IPS-18a (cell line): Measurements from ENCODE around the gene TUBA4A.

Experiments used
- H3K27ac ChIP-seq: one replicate; pipeline ENCODE4 v1.5.1; 2013; ENCODE audit warnings: low read length
- H3K27me3 ChIP-seq: one replicate; pipeline ENCODE4 v1.6.1; 2013; ENCODE audit warnings: mild to moderate bottlenecking, low read length; ENCODE audit not compliant: control insufficient read depth, insufficient read depth
- H3K36me3 ChIP-seq: one replicate; pipeline ENCODE4 v1.6.1; 2013; ENCODE audit warnings: low read depth, low read length; ENCODE audit not compliant: control insufficient read depth
- H3K4me1 ChIP-seq: one replicate; pipeline ENCODE4 v1.6.1; 2013; ENCODE audit warnings: low read depth, low read length; ENCODE audit not compliant: control insufficient read depth
- H3K4me3 ChIP-seq: one replicate; pipeline ENCODE4 v1.5.1; 2013; ENCODE audit warnings: low read length
- H3K9ac ChIP-seq: one replicate; pipeline ENCODE4 v1.6.1; 2013; ENCODE audit warnings: mild to moderate bottlenecking, low read length, moderate library complexity
- H3K9me3 ChIP-seq: one replicate; pipeline ENCODE4 v1.6.1; 2013; ENCODE audit warnings: low read depth, low read length; ENCODE audit not compliant: control insufficient read depth

The TUBA4A gene

GRCh38 chr2:219253753-219254589 lies at the start of gene TUBA4A:
TSS of gene TUBA4A (minus strand) at chr2:219253918. CDS start at chr2:219253858, 60 bp downstream.
- peak within 1 kb of the TSS; percentile 62 for H3K4me3 ChIP-seq
- H3K27ac ChIP-seq: no peak within 1 kb of the TSS
- peak within 1 kb of the TSS; percentile 48 for H3K9ac ChIP-seq
- no peaks in the 10 kb centered on the region for H3K9me3 ChIP-seq
- peaks cover 10% of the 10 kb centered on the region for H3K4me1 ChIP-seq
- peaks cover 65% of the 10 kb centered on the region for H3K27me3 ChIP-seq
- H3K36me3 ChIP-seq: peaks cover 7% of the 10 kb centered on the region

- H3K4me1 ChIP-seq: peaks cover 4% of the 10 kb centered on the region
- no peak overlapping the region for H3K4me3 ChIP-seq
- H3K36me3 ChIP-seq: no peaks in the 10 kb centered on the region
- H3K9ac ChIP-seq: no peak overlapping the region
- H3K27me3 ChIP-seq: peaks cover 44% of the 10 kb centered on the region
- no peak overlapping the region for H3K27ac ChIP-seq
- no peaks in the 10 kb centered on the region for H3K9me3 ChIP-seq
Measured at GRCh38 chr2:219302412-219302968, 48.8 kb upstream of the TUBA4A start.

- no peak overlapping the region for H3K4me3 ChIP-seq
- no peak overlapping the region for H3K9ac ChIP-seq
- peaks cover 41% of the 10 kb centered on the region for H3K27me3 ChIP-seq
- no peak overlapping the region for H3K27ac ChIP-seq
- no peaks in the 10 kb centered on the region for H3K9me3 ChIP-seq
- no peaks in the 10 kb centered on the region for H3K36me3 ChIP-seq
- H3K4me1 ChIP-seq: peaks cover 4% of the 10 kb centered on the region
Measured at GRCh38 chr2:219300022-219300421, 46.3 kb upstream of the TUBA4A start.

GRCh38 chr2:219299372-219299760 lies 45.6 kb upstream of the TUBA4A start:
- Histone ChIP-seq H3K27ac (no peak overlapping the region), H3K27me3 (peaks cover 41% of the 10 kb centered on the region), H3K9ac (no peak overlapping the region), H3K4me1 (peaks cover 4% of the 10 kb centered on the region), H3K36me3 (no peaks in the 10 kb centered on the region), H3K4me3 (no peak overlapping the region), H3K9me3 (no peaks in the 10 kb centered on the region)

- H3K36me3 ChIP-seq: no peaks in the 10 kb centered on the region
- no peak overlapping the region for H3K9ac ChIP-seq
- H3K4me3 ChIP-seq: peak overlapping the region; percentile 23
- peaks cover 43% of the 10 kb centered on the region for H3K27me3 ChIP-seq
- no peak overlapping the region for H3K27ac ChIP-seq
- peaks cover 7% of the 10 kb centered on the region for H3K4me1 ChIP-seq
- no peaks in the 10 kb centered on the region for H3K9me3 ChIP-seq
Measured at GRCh38 chr2:219298759-219299371, 45.1 kb upstream of the TUBA4A start.

- Histone ChIP-seq H3K9ac (no peak overlapping the region), H3K4me1 (peaks cover 7% of the 10 kb centered on the region), H3K36me3 (no peaks in the 10 kb centered on the region), H3K27me3 (peaks cover 46% of the 10 kb centered on the region), H3K27ac (no peak overlapping the region), H3K9me3 (no peaks in the 10 kb centered on the region), H3K4me3 (no peak overlapping the region)
Measured at GRCh38 chr2:219297766-219298456, 44.2 kb upstream of the TUBA4A start.

- Histone ChIP-seq H3K27me3 (peaks cover 46% of the 10 kb centered on the region), H3K4me3 (no peak overlapping the region), H3K4me1 (peaks cover 7% of the 10 kb centered on the region), H3K27ac (no peak overlapping the region), H3K9me3 (no peaks in the 10 kb centered on the region), H3K9ac (no peak overlapping the region), H3K36me3 (no peaks in the 10 kb centered on the region)
Measured at GRCh38 chr2:219296631-219297391, 43.1 kb upstream of the TUBA4A start.

GRCh38 chr2:219296142-219296541 lies 42.4 kb upstream of the TUBA4A start:
- H3K27ac ChIP-seq: no peak overlapping the region
- no peaks in the 10 kb centered on the region for H3K36me3 ChIP-seq
- H3K27me3 ChIP-seq: peaks cover 46% of the 10 kb centered on the region
- no peaks in the 10 kb centered on the region for H3K9me3 ChIP-seq
- no peak overlapping the region for H3K4me3 ChIP-seq
- H3K9ac ChIP-seq: no peak overlapping the region
- peaks cover 7% of the 10 kb centered on the region for H3K4me1 ChIP-seq

- Histone ChIP-seq H3K4me1 (peaks cover 7% of the 10 kb centered on the region), H3K9ac (peak overlapping the region; percentile 71), H3K27me3 (peaks cover 36% of the 10 kb centered on the region), H3K9me3 (no peaks in the 10 kb centered on the region), H3K4me3 (peak overlapping the region; percentile 79), H3K27ac (no peak overlapping the region), H3K36me3 (no peaks in the 10 kb centered on the region)
Measured at GRCh38 chr2:219294356-219295351, 40.9 kb upstream of the TUBA4A start.

- Histone ChIP-seq H3K9ac (no peak overlapping the region), H3K27ac (no peak overlapping the region), H3K4me3 (peak overlapping the region; percentile 79), H3K4me1 (peaks cover 3% of the 10 kb centered on the region), H3K36me3 (no peaks in the 10 kb centered on the region), H3K27me3 (peaks cover 27% of the 10 kb centered on the region), H3K9me3 (no peaks in the 10 kb centered on the region)
Measured at GRCh38 chr2:219293736-219294231, 40.1 kb upstream of the TUBA4A start.
